K562 (cell line): ENCODE data around the gene DHRS3. TPM values are rescaled to one million over a fixed set of nuclear protein-coding genes. Genes with fewer than 3 reads are reported as not detected.

Experiments
- ATF3 ChIP-seq, 2 experiments: fragments of 450-650 bp in 1 of 2; sonication (generic) in 1 of 2; formaldehyde crosslinking in 1 of 2; IDR thresholded peaks in 1 of 2; conservative IDR thresholded peaks in 1 of 2; 2 replicates each; pipeline versions ENCODE4 v1.6.1 to v1.8.1; 2016 to 2023; ENCODE audit warnings: mild to moderate bottlenecking in 2 of 2, moderate library complexity in 2 of 2, inconsistent platforms in 1 of 2, missing genetic modification reagents in 1 of 2
- CEBPB ChIP-seq: fragments of 450-650 bp; IDR thresholded peaks from 2 replicates; pipeline ENCODE4 v1.6.1; 2016; ENCODE audit warnings: missing genetic modification characterization, missing compliant biosample characterization
- FOSL1 ChIP-seq: fragments of 200-800 bp; sonication (Bioruptor generic); conservative IDR thresholded peaks from 2 replicates; pipeline ENCODE4 v1.6.1; 2016; ENCODE audit warnings: missing genetic modification characterization, missing compliant biosample characterization
- HDAC1 ChIP-seq, 2 experiments: fragments of 450-650 bp; IDR thresholded peaks; 2 replicates each; pipeline ENCODE4 v1.6.1; 2016 to 2017; ENCODE audit warnings: inconsistent platforms in 1 of 2, mild to moderate bottlenecking in 1 of 2, moderate library complexity in 1 of 2
- KAT7 ChIP-seq: sonication (generic); formaldehyde crosslinking; IDR thresholded peaks from 2 replicates; pipeline ENCODE4 v1.8.0; 2022; ENCODE audit warnings: missing genetic modification reagents, mild to moderate bottlenecking, borderline replicate concordance
- SIN3A ChIP-seq, 2 experiments: fragments of 150-350 bp in 1 of 2; IDR thresholded peaks; 2 replicates each; pipeline ENCODE4 v1.6.1; 2011 to 2016; ENCODE audit warnings: borderline replicate concordance in 2 of 2, low read depth in 2 of 2, low read length in 2 of 2, mild to moderate bottlenecking in 2 of 2, moderate library complexity in 2 of 2; ENCODE audit not compliant: control insufficient read depth in 1 of 2
- TFE3 ChIP-seq: fragments of 450-650 bp; formaldehyde crosslinking; IDR thresholded peaks from 2 replicates; pipeline ENCODE4 v1.4.0; 2020; ENCODE audit warnings: mild to moderate bottlenecking, mixed read lengths
- THRA ChIP-seq: fragments of 450-650 bp; IDR thresholded peaks from 2 replicates; pipeline ENCODE4 v1.6.1; 2017; ENCODE audit warnings: mild to moderate bottlenecking, moderate library complexity
- U2AF2 ChIP-seq: fragments of 200-400 bp; formaldehyde crosslinking; optimal IDR thresholded peaks from 2 replicates; pipeline ENCODE3; 2017; ENCODE audit warnings: low read depth, mild to moderate bottlenecking, low read length
- ZBTB40 ChIP-seq, 2 experiments: fragments of 450-650 bp in 1 of 2; sonication (generic) in 1 of 2; formaldehyde crosslinking in 1 of 2; IDR thresholded peaks; 2 replicates each; pipeline versions ENCODE4 v1.7.1 to v1.9.0; 2016 to 2022; ENCODE audit warnings: inconsistent platforms in 1 of 2, mild to moderate bottlenecking in 1 of 2, missing genetic modification reagents in 1 of 2
- ZBTB8A ChIP-seq: fragments of 450-650 bp; IDR thresholded peaks from 2 replicates; pipeline ENCODE4 v1.6.1; 2018; ENCODE audit warnings: mild to moderate bottlenecking, moderate library complexity; ENCODE audit not compliant: partially characterized antibody
- ZNF175 ChIP-seq: fragments of 200-800 bp; sonication (Bioruptor generic); IDR thresholded peaks from 2 replicates; pipeline ENCODE4 v1.6.1; 2016; ENCODE audit warnings: low read depth, mild to moderate bottlenecking, missing genetic modification characterization, missing compliant biosample characterization
- polyA plus RNA-seq, 8 experiments: library from polyadenylated mRNA; depleted of rRNA in 4 of 8; stranded (reverse) in 5 of 8; unstranded in 3 of 8; fragments of >200 nt; fragmentation: Nextera tagmentation in 2 of 8; fragmentation: Illumina TruSeq in 1 of 8; extraction: Ambion mirVana in 2 of 8; extraction: Trizol in 1 of 8; gene quantifications; 2 replicates each; pipeline versions ENCODE4 v1.2.1 to v1.2.3, GENCODE V29; 2011 to 2014; ENCODE audit warnings: inconsistent platforms in 1 of 8, missing spikeins in 1 of 8
- total RNA-seq, 7 experiments: library from RNA; depleted of rRNA in 6 of 7; stranded (reverse); fragments of >200 nt in 6 of 7; fragmentation: Illumina TruSeq in 2 of 7; extraction: Trizol in 2 of 7; gene quantifications; 2 replicates each; pipeline versions ENCODE4 v1.2.1 to v1.2.3, GENCODE V29; 2011 to 2021; ENCODE audit warnings: low replicate concordance in 1 of 7

The DHRS3 gene
- total and polyA plus RNA-seq, 9 of the 15 experiments (the other 6 are each of a cell fraction or from before 2014, with no cell fraction given), result 21.0 to 116 (median 58.7) TPM

- no peak for TF ChIP-seq TFE3 (CRISPR knock-in tag)
- TF ChIP-seq ZBTB8A, result no peak
- peak; percentile 62 for TF ChIP-seq CEBPB (tag)
- TF ChIP-seq KAT7 (CRISPR knock-in tag), result no peak
- peak; percentile 71 for TF ChIP-seq FOSL1 (tag)
- TF ChIP-seq ATF3 (IDR thresholded peaks at IDR 0.05), result peak; percentile 90
- TF ChIP-seq ATF3 (CRISPR knock-in tag; conservative IDR thresholded peaks at IDR 0.05), result no peak
- TF ChIP-seq SIN3A (IDR thresholded peaks at IDR 0.05; ENCODE audit: borderline replicate concordance in 2 of 2, control insufficient read depth in 1 of 2, low read depth in 2 of 2, low read length in 2 of 2), result no peak
- no peak for TF ChIP-seq ZNF175 (CRISPR knock-in tag)
- TF ChIP-seq THRA, result no peak
- no peak for TF ChIP-seq ZBTB40 (IDR thresholded peaks at IDR 0.05)
- TF ChIP-seq ZBTB40 (CRISPR knock-in tag; IDR thresholded peaks at IDR 0.05), result no peak
- TF ChIP-seq U2AF2, result no peak
- no peak for TF ChIP-seq HDAC1 (IDR thresholded peaks at IDR 0.05)
Measured at GRCh38 chr1:12665511-12665910, 47.5 kb upstream of the DHRS3 start (continued).
